ENCODE results near the gene GLP1R.

The GLP1R gene

GRCh38 chr6:39047434-39048327 lies 900 bp upstream of the GLP1R start:
- ATAC-seq, result no peak

DNA sequence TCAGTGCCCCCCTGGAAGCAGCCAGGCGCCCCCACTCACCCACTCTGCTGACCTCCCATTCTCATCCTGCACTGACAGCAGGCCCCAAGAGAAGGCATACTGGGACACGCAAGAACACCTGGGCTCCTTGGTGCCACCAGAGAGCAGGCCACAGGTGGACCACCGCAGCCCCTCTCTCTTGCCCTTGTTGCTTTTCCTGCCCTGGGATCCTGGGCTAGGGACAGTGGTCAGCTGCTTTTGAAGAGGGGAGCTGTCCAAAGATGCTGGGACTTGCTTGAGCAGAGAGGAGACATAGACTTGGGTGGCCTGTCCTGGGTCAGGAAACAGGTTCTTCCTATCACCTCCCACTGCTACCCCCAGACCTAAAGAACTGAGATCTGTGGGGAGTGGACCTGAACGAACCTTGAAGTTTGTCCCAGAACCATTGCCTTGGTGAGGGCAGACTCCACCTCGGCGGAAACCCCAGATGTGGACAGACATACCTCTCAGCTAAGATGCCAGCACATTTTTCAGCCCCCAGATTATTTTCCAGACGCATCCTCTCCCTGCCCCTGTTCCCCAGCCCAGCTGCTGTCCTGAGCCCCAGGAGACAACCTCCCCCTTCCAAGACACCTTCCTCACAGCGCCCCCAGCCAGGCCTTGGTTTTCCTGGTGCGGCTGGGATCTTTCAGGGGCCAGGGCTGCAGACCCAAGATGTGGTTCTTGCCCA lies 1.1 kb downstream of the GLP1R start:
- no peak for ATAC-seq

GRCh38 chr6:39050453-39051112 lies 2.0 kb downstream of the GLP1R start:
- ATAC-seq, result peak in 1 of 2 donors; percentile 55

DNA sequence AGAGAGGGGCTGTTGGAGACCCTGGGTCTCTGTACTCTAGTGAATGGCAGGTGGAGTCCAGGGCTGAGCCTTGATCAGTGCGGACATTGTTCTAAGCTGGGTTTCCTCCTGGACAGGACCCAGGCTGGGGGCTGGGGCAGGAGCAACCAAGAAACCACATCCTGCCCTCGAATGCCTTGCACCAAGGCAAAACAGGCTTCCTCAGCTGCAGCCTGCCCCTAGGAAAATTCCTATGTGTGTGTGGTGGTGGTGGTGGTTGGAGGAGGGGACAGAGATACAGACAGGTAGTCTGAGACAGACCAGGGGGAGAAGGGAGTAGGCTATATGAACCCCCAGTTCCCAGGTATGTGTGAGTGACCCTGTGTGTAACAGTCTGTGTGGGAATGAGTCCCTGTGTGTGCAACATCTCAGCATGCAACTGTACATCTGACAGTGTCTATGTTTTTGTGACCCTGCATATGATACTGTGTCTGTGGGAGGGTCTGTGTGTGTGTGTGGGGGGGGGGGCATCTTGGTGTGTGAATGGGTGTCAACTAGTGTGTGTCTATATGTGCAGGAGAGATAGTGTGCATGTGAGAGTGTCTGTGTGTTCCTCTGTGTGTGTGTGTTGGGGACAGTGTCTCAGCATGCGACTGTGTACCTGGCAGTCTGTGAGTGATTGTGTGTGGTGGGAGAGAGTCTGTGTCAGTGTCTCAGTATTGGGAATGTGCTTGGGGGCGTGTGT lies 3.0 kb downstream of the GLP1R start:
- ATAC-seq, result no peak

- ATAC-seq, result no peak
Measured at GRCh38 chr6:39053016-39053624, 4.5 kb downstream of the GLP1R start.

GRCh38 chr6:39053854-39054576 lies 5.4 kb downstream of the GLP1R start:
- no peak for ATAC-seq

GRCh38 chr6:39054577-39055142 lies 6.1 kb downstream of the GLP1R start:
- no peak for ATAC-seq

DNA sequence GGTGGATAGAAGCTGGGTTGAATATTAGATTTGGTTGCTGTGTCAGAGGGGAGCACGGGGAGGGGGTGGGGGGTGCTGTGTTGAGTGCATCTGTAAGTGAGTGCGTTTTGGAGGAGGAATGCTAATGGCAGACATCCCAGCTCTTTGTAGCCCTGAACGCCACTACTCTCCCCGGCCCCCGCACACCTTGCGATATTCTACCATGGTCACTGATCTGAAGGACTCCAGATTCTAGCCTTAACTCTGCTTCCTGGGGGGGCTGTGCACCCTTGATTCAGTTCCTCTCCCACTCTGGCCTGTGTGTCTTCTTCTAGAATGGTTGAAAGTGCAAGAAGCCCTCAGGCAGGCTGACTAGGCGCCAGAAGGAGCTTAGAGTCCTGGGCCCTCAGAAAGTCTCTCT lies 7.1 kb downstream of the GLP1R start:
- ATAC-seq, result no peak

DNA sequence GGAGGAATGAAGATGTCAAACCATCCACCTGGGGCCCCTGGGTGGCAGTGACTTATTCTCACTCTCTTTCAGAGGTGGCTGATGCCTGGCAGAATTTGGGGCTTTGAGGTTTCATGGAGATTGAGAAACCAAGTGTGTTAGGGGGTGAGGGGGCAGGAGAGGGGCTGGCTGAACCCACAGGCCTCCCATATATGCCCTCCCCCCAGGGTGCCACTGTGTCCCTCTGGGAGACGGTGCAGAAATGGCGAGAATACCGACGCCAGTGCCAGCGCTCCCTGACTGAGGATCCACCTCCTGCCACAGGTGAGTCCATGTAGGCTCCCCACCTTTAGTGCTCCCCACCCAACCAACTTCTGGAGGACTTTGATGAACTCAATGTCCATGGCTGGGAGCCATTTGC lies 7.6 kb downstream of the GLP1R start:
- no peak for ATAC-seq

DNA sequence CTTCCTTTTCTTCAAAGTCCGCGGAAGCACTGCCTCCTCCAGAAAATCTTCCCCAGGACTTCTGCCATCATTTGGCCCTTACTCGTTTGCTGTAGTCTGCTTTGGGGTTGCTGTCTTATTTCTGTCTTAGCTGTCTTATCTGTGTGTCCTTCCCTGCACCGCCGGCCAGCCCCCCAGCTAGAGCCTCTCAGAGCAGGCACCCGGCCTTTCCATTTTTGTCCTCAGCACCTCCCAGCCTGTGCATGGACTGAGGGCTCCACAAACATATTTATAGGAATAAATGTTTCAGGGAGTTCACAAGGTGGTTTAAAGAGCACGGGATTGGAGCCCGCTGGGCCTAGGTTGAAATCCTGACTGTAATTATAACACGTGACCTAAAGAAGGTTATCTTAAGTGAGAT lies 8.1 kb downstream of the GLP1R start:
- ATAC-seq, result no peak

GRCh38 chr6:39057251-39058155 lies 8.9 kb downstream of the GLP1R start:
- ATAC-seq, result no peak

DNA sequence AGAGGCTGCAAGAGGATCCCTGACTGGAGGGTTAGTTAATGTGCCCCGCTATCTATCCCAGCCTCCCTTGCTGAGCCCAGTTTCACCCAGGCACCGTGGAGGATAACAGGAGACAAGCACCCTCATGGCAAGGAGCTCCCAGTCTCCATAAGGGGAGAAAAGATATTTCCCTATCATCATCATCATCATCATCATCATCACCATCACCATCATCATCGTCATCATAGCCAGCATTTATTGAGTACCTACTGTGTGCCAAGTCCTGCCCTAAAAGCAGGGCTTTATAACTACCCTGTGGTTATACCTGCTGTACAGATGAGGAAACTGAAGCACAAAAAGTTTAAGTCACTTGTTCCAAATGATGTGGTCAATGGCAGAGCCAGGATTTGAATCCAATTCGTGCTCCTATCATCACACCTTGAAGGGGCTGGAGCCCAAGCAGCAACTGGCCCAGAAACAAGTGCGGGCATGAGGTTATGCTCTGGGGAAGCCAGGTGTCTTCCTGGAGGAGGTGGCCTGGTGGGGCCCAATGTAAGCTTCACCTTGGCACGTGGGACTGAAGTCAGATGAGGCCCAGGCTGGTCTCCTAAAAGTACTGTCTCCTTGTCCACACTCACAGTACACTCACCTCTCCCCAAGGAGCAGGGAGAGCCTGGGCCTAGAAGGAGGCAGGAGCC lies 10.0 kb downstream of the GLP1R start:
- no peak for ATAC-seq

- ATAC-seq, result no peak
Measured at GRCh38 chr6:39059496-39060310, 11.1 kb downstream of the GLP1R start.

DNA sequence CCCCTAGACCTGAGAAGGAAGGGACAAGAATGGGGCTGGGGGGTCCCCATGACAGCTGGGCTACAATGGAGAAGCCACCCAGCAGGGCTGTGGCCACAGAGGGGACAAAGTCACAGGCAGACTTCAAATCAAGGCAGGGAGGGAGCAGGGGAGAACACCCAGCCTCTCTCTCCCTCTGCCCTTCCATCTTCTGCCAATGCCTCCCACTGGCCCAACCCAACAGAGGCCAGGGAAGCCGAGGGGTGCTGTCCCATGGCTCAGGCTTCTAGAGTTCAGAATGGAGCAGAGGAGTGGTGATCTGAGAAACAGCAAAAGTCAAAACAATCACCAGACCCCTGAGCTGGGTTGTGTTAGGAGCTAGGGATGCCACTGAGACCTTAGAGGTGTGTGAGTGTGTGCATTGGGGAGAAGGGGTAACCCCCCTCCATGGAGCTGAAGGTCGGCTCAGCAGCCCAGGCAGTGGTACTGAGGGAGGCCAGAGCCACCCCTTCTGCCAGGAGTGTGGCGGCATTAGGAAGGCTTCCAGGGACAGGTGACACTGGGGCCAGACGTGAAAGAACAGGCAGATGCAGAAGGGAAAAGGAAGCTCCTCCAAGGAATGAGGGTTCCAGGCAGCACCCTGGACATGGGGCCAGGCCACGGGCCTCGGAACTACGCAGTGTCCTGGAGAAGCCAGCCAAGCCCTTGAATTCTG lies 12.0 kb downstream of the GLP1R start:
- ATAC-seq, result no peak

DNA sequence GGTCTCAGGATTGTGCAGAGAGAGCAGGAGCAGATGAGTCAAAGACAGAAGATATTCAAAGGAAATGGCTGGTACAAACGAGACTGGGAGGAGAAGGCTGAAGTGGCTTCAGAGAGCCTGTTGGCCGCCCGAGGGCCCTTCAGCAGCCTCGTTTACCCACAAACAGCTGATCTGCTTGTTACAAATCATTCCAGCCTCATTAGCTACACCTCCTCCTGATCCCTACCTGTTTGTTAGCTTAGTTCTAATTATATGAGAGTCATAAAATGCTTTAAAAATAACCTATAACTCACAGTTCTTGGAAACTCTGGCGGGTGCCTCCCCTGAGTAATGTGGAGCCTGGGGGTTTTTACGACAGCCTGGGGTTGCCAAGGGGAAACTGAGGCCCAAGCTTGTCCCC lies 12.6 kb downstream of the GLP1R start:
- no peak for ATAC-seq

DNA sequence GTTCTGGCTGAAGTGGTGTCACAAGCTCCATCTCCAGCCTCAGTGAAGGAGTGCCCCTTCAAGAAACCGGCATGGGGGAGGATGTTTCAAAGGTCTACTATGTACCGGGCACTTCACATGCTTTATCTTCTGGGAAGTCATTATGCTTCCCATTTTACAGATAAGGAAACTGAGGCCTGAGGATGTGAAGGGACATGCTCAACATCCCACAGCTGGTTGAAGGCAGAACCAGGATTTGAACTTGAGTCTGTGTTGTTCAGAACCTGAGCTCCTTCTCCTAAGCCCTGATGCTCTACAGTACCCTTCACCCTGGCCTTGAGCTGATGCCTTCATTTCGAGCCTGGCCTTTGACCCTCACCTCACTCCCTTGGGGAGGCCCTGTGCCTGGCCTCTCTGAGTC lies 13.0 kb downstream of the GLP1R start:
- ATAC-seq, result no peak

DNA sequence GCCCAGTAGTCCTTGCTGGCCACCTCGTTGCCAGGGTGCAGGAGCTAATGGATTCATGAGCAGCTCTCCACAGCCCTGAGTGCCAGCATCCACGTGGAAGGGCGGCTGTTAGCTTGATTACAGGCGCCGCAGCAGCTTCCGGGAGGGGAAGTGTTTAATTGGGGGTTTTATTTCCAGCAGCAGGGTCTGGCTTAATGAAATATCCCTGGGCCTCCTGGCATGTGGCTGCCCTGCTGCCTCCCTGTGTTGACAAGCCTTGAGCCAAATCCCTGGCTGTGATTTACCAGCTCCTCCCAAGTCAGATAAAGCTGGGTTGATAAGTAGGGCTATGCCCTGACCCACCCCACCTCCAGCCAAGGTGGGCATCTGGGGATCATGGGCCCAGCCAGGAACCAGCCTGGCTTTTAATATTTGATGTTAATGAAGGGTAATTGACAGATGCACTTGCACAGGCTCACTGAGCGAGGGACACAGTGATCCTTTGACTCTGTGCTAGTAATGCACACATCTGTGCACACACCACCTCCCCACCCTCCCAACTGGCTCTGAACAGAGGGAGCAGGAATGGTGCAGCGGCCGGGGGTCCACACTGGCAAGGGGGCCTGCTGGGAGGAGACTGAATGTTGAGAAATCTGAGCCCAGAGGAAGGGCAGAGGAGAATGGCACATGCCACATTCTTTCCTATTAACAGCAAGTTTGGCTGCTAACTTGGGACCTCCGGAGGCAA lies 13.6 kb downstream of the GLP1R start:
- no peak for ATAC-seq
